Kidney (tissue), 14 donors: Measurements from ENCODE around the gene USP49. TPM values are rescaled to one million over a fixed set of nuclear protein-coding genes. Genes with fewer than 3 reads are reported as not detected.
A peak's percentile ranks its signal among the peaks of the same experiment; 100 is the strongest.
"Not testable (repeated sequence)": the region's sequence is repeated elsewhere in the genome, so short reads cannot be mapped to it uniquely, and the experiment has no call there.

Experiments
- DNase-seq, 5 donors: peaks; one replicate each; pipeline ENCODE4 v3.0.0-alpha.2; 2013 to 2020
- FAIRE-seq: peaks from 2 replicates; lab custom pipeline; 2012; peaks lifted over from hg19 to GRCh38; lab: Jason Lieb, UNC
- H3K27ac ChIP-seq, 2 donors: one replicate each; pipeline ENCODE4 v1.7.0; 2013; ENCODE audit warnings: low read depth in 2 of 2, low read length in 2 of 2, inconsistent platforms in 1 of 2
- H3K27me3 ChIP-seq: one replicate; pipeline ENCODE4 v1.7.1; 2013; ENCODE audit warnings: low read length, inconsistent platforms; ENCODE audit not compliant: control insufficient read depth, insufficient read depth
- H3K36me3 ChIP-seq, 3 donors: one replicate each; pipeline versions ENCODE4 v1.7.0 to v1.7.1; 2013; ENCODE audit warnings: low read length in 3 of 3, control low read depth in 1 of 3, inconsistent platforms in 1 of 3; ENCODE audit not compliant: insufficient read depth in 3 of 3, control insufficient read depth in 2 of 3
- H3K4me1 ChIP-seq, 3 donors: one replicate each; pipeline versions ENCODE4 v1.7.0 to v1.7.1; 2013; ENCODE audit warnings: low read length in 3 of 3, inconsistent platforms in 1 of 3, low read depth in 1 of 3; ENCODE audit not compliant: control insufficient read depth in 2 of 3, insufficient read depth in 2 of 3
- H3K4me3 ChIP-seq, 3 donors: one replicate each; pipeline versions ENCODE4 v1.7.0 to v1.8.1; 2013; ENCODE audit warnings: low read length in 3 of 3, control low read depth in 1 of 3, inconsistent platforms in 1 of 3
- H3K9ac ChIP-seq, 3 donors: one replicate each; pipeline versions ENCODE4 v1.7.0 to v1.7.1; 2013; ENCODE audit warnings: low read length in 3 of 3, control low read depth in 1 of 3, inconsistent platforms in 1 of 3
- H3K9me3 ChIP-seq, 3 donors: one replicate each; pipeline versions ENCODE4 v1.7.0 to v1.7.1; 2013; ENCODE audit warnings: low read length in 3 of 3, control low read depth in 1 of 3, inconsistent platforms in 1 of 3; ENCODE audit not compliant: control insufficient read depth in 2 of 3, insufficient read depth in 1 of 3
- CTCF ChIP-seq: IDR thresholded peaks from 3 replicates; pipeline ENCODE4 v1.5.1; 2012; ENCODE audit warnings: mild to moderate bottlenecking, moderate library complexity, borderline replicate concordance; ENCODE audit not compliant: insufficient read depth; ENCODE audit errors: extremely low read depth
- intact Hi-C: fragments of 100-400 bp; cut with DNase I; formaldehyde crosslinking; loops from one replicate; pipeline ENCODE4 v1.11.1; 2022
- polyA plus RNA-seq: library from polyadenylated mRNA; stranded (reverse); fragments of 350-450 nt; fragmentation: Illumina TruSeq; extraction: RNeasy Lipid Tissue Mini Kit (QIAGEN cat#74804); gene quantifications from one replicate; pipeline ENCODE4 v1.2.3, GENCODE V29; 2014; ENCODE audit warnings: low read depth, low replicate concordance; ENCODE audit not compliant: insufficient read depth
- total RNA-seq: library from RNA; stranded (reverse); fragmentation: NEBNext Ultra II Directional; extraction: Animal tissue kit (Norgen Biotek cat#: 25700); gene quantifications from one replicate; pipeline ENCODE4 v1.2.1, GENCODE V29; 2021
- donor health status: control.
- donor health status: control.
- donor health status: control.
- donor health status: control.
- donor health status: control.
- donor health status: DM: yes; HTN: yes; CAD: no.
- donor health status: Normal renal cell carcinoma (clear cell type).

Gene USP49
- total and polyA plus RNA-seq, 2 donors from 2014 or later, result 1.1 to 3.4 TPM

- Histone ChIP-seq H3K36me3 (peaks cover 0 to 8% (median 7%) of the 10 kb centered on the region in 3 donors), H3K27ac (no peak overlapping the region), H3K4me3 (no peak overlapping the region), H3K4me1 (peaks cover 0 to 6% (median 0%) of the 10 kb centered on the region in 3 donors), H3K27me3 (no peaks in the 10 kb centered on the region), H3K9ac (no peak overlapping the region), H3K9me3 (no peaks in the 10 kb centered on the region)
- no peak for TF ChIP-seq CTCF
- intact Hi-C loops, result no loop called here
- DNase-seq, result peak in 4 of 5 donors; percentile 50 to 76 (median 60)
- FAIRE-seq, result no peak
Observed at GRCh38 chr6:41767112-41767833, 127.9 kb downstream of the USP49 start.

GRCh38 chr6:41766043-41766664, 129.0 kb downstream of the USP49 start:
- DNase-seq, H3K27ac ChIP-seq: not testable (repeated sequence)

GRCh38 chr6:41763470-41763869, 131.7 kb downstream of the USP49 start:
- H3K4me1 ChIP-seq, result peaks cover 0 to 6% (median 0%) of the 10 kb centered on the region in 3 donors
- H3K9me3 ChIP-seq, result no peaks in the 10 kb centered on the region
- no peak overlapping the region for H3K27ac ChIP-seq
- no peak for FAIRE-seq
- no peak for TF ChIP-seq CTCF
- no peak overlapping the region for H3K4me3 ChIP-seq
- no peaks in the 10 kb centered on the region for H3K27me3 ChIP-seq
- DNase-seq, result peak in 3 of 5 donors; percentile 29 to 68 (median 42)
- intact Hi-C loops, result no loop called here
- no peak overlapping the region for H3K9ac ChIP-seq
- no peaks in the 10 kb centered on the region for H3K36me3 ChIP-seq

More at GRCh38 chr6:41766043-41766664, 129.0 kb downstream of the USP49 start:
- H3K4me1 ChIP-seq, H3K36me3 ChIP-seq, H3K4me3 ChIP-seq, FAIRE-seq, H3K9me3 ChIP-seq, intact Hi-C loops, H3K9ac ChIP-seq, H3K27me3 ChIP-seq: not testable (repeated sequence)

GRCh38 chr6:41759905-41760579, 135.1 kb downstream of the USP49 start:
- H3K27ac ChIP-seq, result no peak overlapping the region
- H3K4me3 ChIP-seq, result no peak overlapping the region
- FAIRE-seq (no peak), DNase-seq (peak in 1 of 5 donors; percentile 39)
- no peak overlapping the region for H3K9ac ChIP-seq
- intact Hi-C loops, result no loop called here
- H3K9me3 ChIP-seq, result no peaks in the 10 kb centered on the region
- no peak for TF ChIP-seq CTCF
- no peaks in the 10 kb centered on the region for H3K27me3 ChIP-seq
- H3K4me1 ChIP-seq, result no peaks in the 10 kb centered on the region
- H3K36me3 ChIP-seq, result no peaks in the 10 kb centered on the region
